Measurements from ENCODE around the gene AMOTL1.
A peak's percentile ranks its signal among the peaks of the same experiment; 100 is the strongest.
"Not testable (repeated sequence)": the region's sequence is repeated elsewhere in the genome, so short reads cannot be mapped to it uniquely, and the experiment has no call there.

Gene AMOTL1

DNA sequence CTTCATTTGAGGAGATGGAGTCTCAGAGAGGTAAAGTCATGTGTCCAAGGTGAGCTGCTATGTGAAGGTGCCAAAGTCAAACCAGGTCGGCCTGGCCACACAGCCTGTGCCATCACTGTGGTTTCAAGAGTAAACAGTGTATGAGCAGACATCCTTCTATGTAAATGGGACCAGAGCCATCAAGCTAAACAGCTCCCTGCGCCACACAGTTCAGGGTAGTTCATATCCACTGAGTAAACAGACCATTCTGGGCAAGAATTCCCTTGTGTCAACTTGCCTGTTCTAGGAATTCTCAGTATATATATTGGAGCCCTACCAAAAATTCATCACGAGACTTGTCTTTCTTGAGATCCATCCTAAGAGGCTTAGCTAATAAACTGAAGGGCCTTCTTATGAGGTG is 77.5 kb downstream of the AMOTL1 start:
- H3K4me3 ChIP-seq: no peak overlapping the region
- H3K36me3 ChIP-seq (ENCODE audit: insufficient read depth, low read length): peaks cover 8% of the 10 kb centered on the region
- H3K9me3 ChIP-seq (ENCODE audit: low read depth, low read length): no peaks in the 10 kb centered on the region
- no peak overlapping the region for H3K9ac ChIP-seq (ENCODE audit: insufficient read length)
- DNase-seq (ENCODE audit: low read depth, low spot score): no peak
- TF ChIP-seq FOXP2 (optimal IDR thresholded peaks at IDR 0.05; ENCODE audit: control extremely low read depth, extremely low read length, insufficient read depth) (no peak), POLR2AphosphoS5 (IDR thresholded peaks at IDR 0.05; ENCODE audit: borderline replicate concordance, low read depth, low read length) (no peak), EZH2 (IDR thresholded peaks at IDR 0.05) (no peak)
- H3K27ac ChIP-seq: no peak overlapping the region

DNA sequence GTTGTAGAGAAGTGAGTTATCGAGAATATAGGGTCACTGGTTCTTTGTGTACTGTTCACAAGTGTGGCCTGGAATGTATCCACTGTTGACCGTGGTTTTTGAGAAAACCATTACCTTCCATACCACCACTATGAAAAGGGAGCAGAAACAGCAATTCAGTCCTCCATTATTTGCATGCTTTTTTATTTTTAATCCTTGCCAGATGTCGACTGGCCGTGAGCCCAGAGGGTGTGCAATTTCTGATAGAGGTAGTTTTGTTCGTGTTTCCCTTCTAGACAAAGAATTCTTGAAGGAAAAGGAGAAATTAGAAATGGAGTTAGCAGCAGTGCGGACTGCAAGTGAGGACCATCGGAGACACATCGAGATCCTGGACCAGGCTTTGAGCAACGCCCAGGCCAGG is 81.7 kb downstream of the AMOTL1 start:
- Histone ChIP-seq H3K36me3 (ENCODE audit: insufficient read depth, low read length) (peaks cover 37% of the 10 kb centered on the region), H3K9me3 (ENCODE audit: low read depth, low read length) (no peaks in the 10 kb centered on the region), H3K4me3 (peak overlapping the region; percentile 26; the same call in 1 of the 2 replicates), H3K9ac (ENCODE audit: insufficient read length) (no peak overlapping the region), H3K27ac (peak overlapping the region; percentile 45)
- no peak for DNase-seq (ENCODE audit: low read depth, low spot score)
- TF ChIP-seq FOXP2 (optimal IDR thresholded peaks at IDR 0.05; ENCODE audit: control extremely low read depth, extremely low read length, insufficient read depth): no peak
- TF ChIP-seq POLR2AphosphoS5 (IDR thresholded peaks at IDR 0.05; ENCODE audit: borderline replicate concordance, low read depth, low read length): no peak

- H3K9me3 ChIP-seq (ENCODE audit: low read depth, low read length): no peaks in the 10 kb centered on the region
- no peak for DNase-seq (ENCODE audit: low read depth, low spot score)
- no peak overlapping the region for H3K27ac ChIP-seq
- H3K9ac ChIP-seq (ENCODE audit: insufficient read length): no peak overlapping the region
- H3K4me3 ChIP-seq: no peak overlapping the region
- H3K36me3 ChIP-seq (ENCODE audit: insufficient read depth, low read length): peaks cover 50% of the 10 kb centered on the region
- TF ChIP-seq FOXP2 (optimal IDR thresholded peaks at IDR 0.05; ENCODE audit: control extremely low read depth, extremely low read length, insufficient read depth): no peak
- no peak for TF ChIP-seq EZH2 (IDR thresholded peaks at IDR 0.05)
- TF ChIP-seq POLR2AphosphoS5 (IDR thresholded peaks at IDR 0.05; ENCODE audit: borderline replicate concordance, low read depth, low read length): no peak
Measured at GRCh38 chr11:94851864-94852636, 83.9 kb downstream of the AMOTL1 start.

DNA sequence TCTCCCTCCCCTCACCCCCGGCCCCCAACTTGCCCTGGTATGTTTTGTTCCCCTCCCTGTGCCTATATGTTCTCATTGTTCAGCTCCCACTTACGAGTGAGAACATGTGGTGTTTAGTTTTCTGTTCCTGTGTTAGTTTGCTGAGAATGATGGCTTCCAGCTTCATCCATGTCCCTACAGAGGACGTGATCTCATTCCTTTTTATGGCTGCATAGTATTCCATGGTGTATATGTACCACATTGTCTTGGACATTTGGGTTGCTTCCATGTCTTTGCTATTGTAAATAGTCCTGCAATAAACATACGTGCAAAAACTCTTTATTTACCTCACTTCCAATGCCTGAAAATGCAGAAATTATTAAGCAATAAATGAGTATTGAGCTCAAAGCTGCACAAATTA is 85.1 kb downstream of the AMOTL1 start:
- not testable (repeated sequence) for H3K9ac ChIP-seq (ENCODE audit: insufficient read length)

GRCh38 chr11:94853836-94854235 is 85.7 kb downstream of the AMOTL1 start:
- Histone ChIP-seq H3K36me3 (ENCODE audit: insufficient read depth, low read length) (peaks cover 50% of the 10 kb centered on the region), H3K9ac (ENCODE audit: insufficient read length) (no peak overlapping the region)

More for the DNA sequence above, 85.1 kb downstream of the AMOTL1 start:
- not testable (repeated sequence) for H3K27ac ChIP-seq; DNase-seq (ENCODE audit: low read depth, low spot score); H3K4me3 ChIP-seq; H3K9me3 ChIP-seq (ENCODE audit: low read depth, low read length)
- peaks cover 50% of the 10 kb centered on the region for H3K36me3 ChIP-seq (ENCODE audit: insufficient read depth, low read length)

GRCh38 chr11:94854770-94855633 is 86.8 kb downstream of the AMOTL1 start:
- DNase-seq (ENCODE audit: low read depth, low spot score): no peak
- H3K27ac ChIP-seq: no peak overlapping the region
- peaks cover 60% of the 10 kb centered on the region for H3K36me3 ChIP-seq (ENCODE audit: insufficient read depth, low read length)
- TF ChIP-seq EZH2 (IDR thresholded peaks at IDR 0.05) (no peak), FOXP2 (optimal IDR thresholded peaks at IDR 0.05; ENCODE audit: control extremely low read depth, extremely low read length, insufficient read depth) (no peak), POLR2AphosphoS5 (IDR thresholded peaks at IDR 0.05; ENCODE audit: borderline replicate concordance, low read depth, low read length) (no peak)
- no peak overlapping the region for H3K4me3 ChIP-seq
- no peak overlapping the region for H3K9ac ChIP-seq (ENCODE audit: insufficient read length)
- H3K9me3 ChIP-seq (ENCODE audit: low read depth, low read length): no peaks in the 10 kb centered on the region

More at GRCh38 chr11:94853836-94854235, 85.7 kb downstream of the AMOTL1 start:
- Histone ChIP-seq H3K9me3 (ENCODE audit: low read depth, low read length) (no peaks in the 10 kb centered on the region), H3K4me3 (no peak overlapping the region), H3K27ac (no peak overlapping the region)
- DNase-seq (ENCODE audit: low read depth, low spot score): no peak
- TF ChIP-seq FOXP2 (optimal IDR thresholded peaks at IDR 0.05; ENCODE audit: control extremely low read depth, extremely low read length, insufficient read depth): no peak
- no peak for TF ChIP-seq EZH2 (IDR thresholded peaks at IDR 0.05)
- no peak for TF ChIP-seq POLR2AphosphoS5 (IDR thresholded peaks at IDR 0.05; ENCODE audit: borderline replicate concordance, low read depth, low read length)

- DNase-seq (ENCODE audit: low read depth, low spot score): no peak
- no peaks in the 10 kb centered on the region for H3K9me3 ChIP-seq (ENCODE audit: low read depth, low read length)
- no peak for TF ChIP-seq FOXP2 (optimal IDR thresholded peaks at IDR 0.05; ENCODE audit: control extremely low read depth, extremely low read length, insufficient read depth)
- no peak for TF ChIP-seq POLR2AphosphoS5 (IDR thresholded peaks at IDR 0.05; ENCODE audit: borderline replicate concordance, low read depth, low read length)
- TF ChIP-seq EZH2 (IDR thresholded peaks at IDR 0.05): no peak
- no peak overlapping the region for H3K9ac ChIP-seq (ENCODE audit: insufficient read length)
- H3K36me3 ChIP-seq (ENCODE audit: insufficient read depth, low read length): peaks cover 60% of the 10 kb centered on the region
- H3K27ac ChIP-seq: no peak overlapping the region
- no peak overlapping the region for H3K4me3 ChIP-seq
Measured at GRCh38 chr11:94855666-94856065, 87.5 kb downstream of the AMOTL1 start.

GRCh38 chr11:94856443-94856842 is 88.3 kb downstream of the AMOTL1 start:
- no peak overlapping the region for H3K27ac ChIP-seq
- no peak for DNase-seq (ENCODE audit: low read depth, low spot score)
- TF ChIP-seq EZH2 (IDR thresholded peaks at IDR 0.05) (no peak), FOXP2 (optimal IDR thresholded peaks at IDR 0.05; ENCODE audit: control extremely low read depth, extremely low read length, insufficient read depth) (no peak)
- H3K9ac ChIP-seq (ENCODE audit: insufficient read length): no peak overlapping the region
- no peak overlapping the region for H3K4me3 ChIP-seq
- H3K9me3 ChIP-seq (ENCODE audit: low read depth, low read length): no peaks in the 10 kb centered on the region
- peaks cover 60% of the 10 kb centered on the region for H3K36me3 ChIP-seq (ENCODE audit: insufficient read depth, low read length)

Measured in SK-N-MC (cell line).